ENCODE results near the gene FAF1.
"Not testable (repeated sequence)": the region's sequence is repeated elsewhere in the genome, so short reads cannot be mapped to it uniquely, and the experiment has no call there.

Gene FAF1

GRCh38 chr1:50959303-50959912 is 659 bp downstream of the FAF1 start:
- peak in 1 of 5 experiments; percentile 48 for DNase-seq

- no peak for DNase-seq
These were observed 5.0 kb downstream of the FAF1 start for GRCh38 chr1:50955116-50955515.

- not testable (repeated sequence) for DNase-seq
These were observed 7.5 kb downstream of the FAF1 start for GRCh38 chr1:50952566-50952965.

GRCh38 chr1:50950396-50950795 is 9.7 kb downstream of the FAF1 start:
- no peak for DNase-seq

GRCh38 chr1:50949286-50949982 is 10.6 kb downstream of the FAF1 start:
- no peak for DNase-seq

GRCh38 chr1:50942334-50942733 is 17.7 kb downstream of the FAF1 start:
- no peak for DNase-seq

GRCh38 chr1:50940291-50940690 is 19.8 kb downstream of the FAF1 start:
- no peak for DNase-seq

GRCh38 chr1:50936321-50936720 is 23.7 kb downstream of the FAF1 start:
- DNase-seq = no peak

- not testable (repeated sequence) for DNase-seq
These were observed 24.8 kb downstream of the FAF1 start for GRCh38 chr1:50935276-50935675.

- no peak for DNase-seq
These were observed 25.2 kb downstream of the FAF1 start for GRCh38 chr1:50934838-50935237.

GRCh38 chr1:50933770-50934169 is 26.3 kb downstream of the FAF1 start:
- not testable (repeated sequence) for DNase-seq

- DNase-seq = not testable (repeated sequence)
These were observed 28.0 kb downstream of the FAF1 start for GRCh38 chr1:50932043-50932442.

- DNase-seq = no peak
These were observed 28.9 kb downstream of the FAF1 start for GRCh38 chr1:50930965-50931737.

- DNase-seq = peak in 1 of 5 experiments; percentile 45
These were observed 29.9 kb downstream of the FAF1 start for GRCh38 chr1:50930193-50930592.

GRCh38 chr1:50929376-50929958 is 30.6 kb downstream of the FAF1 start:
- peak in 1 of 5 experiments; percentile 8 for DNase-seq

- no peak for DNase-seq
These were observed 36.5 kb downstream of the FAF1 start for GRCh38 chr1:50923564-50923963.

- DNase-seq = no peak
These were observed 39.0 kb downstream of the FAF1 start for GRCh38 chr1:50921029-50921428.

GRCh38 chr1:50920409-50920808 is 39.7 kb downstream of the FAF1 start:
- DNase-seq = no peak

- DNase-seq = no peak
These were observed 42.6 kb downstream of the FAF1 start for GRCh38 chr1:50917138-50918137.

- no peak for DNase-seq
These were observed 44.4 kb downstream of the FAF1 start for GRCh38 chr1:50915621-50916020.

GRCh38 chr1:50913954-50914353 is 46.1 kb downstream of the FAF1 start:
- DNase-seq = no peak

GRCh38 chr1:50910356-50910755 is 49.7 kb downstream of the FAF1 start:
- DNase-seq = not testable (repeated sequence)
